ENCODE results near the gene XYLT1. TPM values are rescaled to one million over a fixed set of nuclear protein-coding genes. Genes with fewer than 3 reads are reported as not detected.

Gene XYLT1
- total and polyA plus RNA-seq, 8 donors, result 6.0 to 8.4 (median 7.3) TPM

DNA sequence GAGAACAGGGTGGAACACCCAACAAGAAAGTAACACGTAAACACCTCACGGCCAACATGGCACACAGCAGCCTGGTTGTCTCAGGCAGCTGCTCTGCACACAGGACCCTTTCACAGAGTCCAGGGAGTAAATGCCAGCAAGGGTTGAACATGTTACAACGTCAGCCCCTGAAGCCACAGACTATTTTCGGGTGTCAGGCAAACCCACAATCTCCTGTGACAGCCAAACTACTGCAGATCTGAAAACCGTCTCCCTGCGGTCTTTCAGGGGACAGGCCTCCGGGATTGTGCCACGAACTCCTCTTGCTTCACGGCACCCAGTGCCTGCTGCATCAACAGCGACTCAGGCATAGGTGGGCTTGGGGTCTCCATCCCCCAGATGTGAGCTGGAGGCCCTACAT, 127.7 kb downstream of the XYLT1 start:
- no peak for DNase-seq
- Histone ChIP-seq H3K9me3 (no peaks in the 10 kb centered on the region), H3K27ac (no peak overlapping the region), H3K4me3 (no peak overlapping the region), H3K27me3 (no peaks in the 10 kb centered on the region), H3K4me1 (peaks cover 0 to 76% of the 10 kb centered on the region in 2 donors), H3K36me3 (no peaks in the 10 kb centered on the region)
- TF ChIP-seq, protein P1, sequence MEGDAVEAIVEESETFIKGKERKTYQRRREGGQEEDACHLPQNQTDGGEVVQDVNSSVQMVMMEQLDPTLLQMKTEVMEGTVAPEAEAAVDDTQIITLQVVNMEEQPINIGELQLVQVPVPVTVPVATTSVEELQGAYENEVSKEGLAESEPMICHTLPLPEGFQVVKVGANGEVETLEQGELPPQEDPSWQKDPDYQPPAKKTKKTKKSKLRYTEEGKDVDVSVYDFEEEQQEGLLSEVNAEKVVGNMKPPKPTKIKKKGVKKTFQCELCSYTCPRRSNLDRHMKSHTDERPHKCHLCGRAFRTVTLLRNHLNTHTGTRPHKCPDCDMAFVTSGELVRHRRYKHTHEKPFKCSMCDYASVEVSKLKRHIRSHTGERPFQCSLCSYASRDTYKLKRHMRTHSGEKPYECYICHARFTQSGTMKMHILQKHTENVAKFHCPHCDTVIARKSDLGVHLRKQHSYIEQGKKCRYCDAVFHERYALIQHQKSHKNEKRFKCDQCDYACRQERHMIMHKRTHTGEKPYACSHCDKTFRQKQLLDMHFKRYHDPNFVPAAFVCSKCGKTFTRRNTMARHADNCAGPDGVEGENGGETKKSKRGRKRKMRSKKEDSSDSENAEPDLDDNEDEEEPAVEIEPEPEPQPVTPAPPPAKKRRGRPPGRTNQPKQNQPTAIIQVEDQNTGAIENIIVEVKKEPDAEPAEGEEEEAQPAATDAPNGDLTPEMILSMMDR (IDR thresholded peaks at IDR 0.05), result no peak
- intact Hi-C loops (cut with DNase I), result no loop called here
- ATAC-seq, result peak; percentile 9

DNA sequence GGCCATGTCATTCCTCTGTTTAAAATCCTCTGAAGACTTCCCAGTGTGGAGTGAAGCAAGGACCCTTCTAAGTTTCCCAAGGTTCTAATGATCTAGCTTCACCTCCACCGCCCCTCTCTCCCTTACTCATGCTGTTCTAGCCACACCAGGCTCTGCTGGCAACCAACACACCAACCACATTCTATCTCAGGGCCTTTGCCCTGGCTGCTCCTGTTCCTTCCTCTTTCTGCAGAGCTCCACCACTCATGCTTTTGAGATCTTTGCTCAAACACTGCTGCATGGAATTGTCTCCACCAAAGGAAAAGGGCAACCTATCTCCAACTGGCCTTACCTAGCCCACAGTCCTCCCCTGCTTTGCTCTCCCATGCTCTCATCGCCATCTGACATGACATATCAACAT, 128.7 kb downstream of the XYLT1 start:
- Histone ChIP-seq H3K4me3 (no peak overlapping the region), H3K27ac (peak overlapping the region in 1 of 2 donors; percentile 37), H3K4me1 (peaks cover 0 to 67% of the 10 kb centered on the region in 2 donors), H3K36me3 (no peaks in the 10 kb centered on the region), H3K9me3 (no peaks in the 10 kb centered on the region), H3K27me3 (no peaks in the 10 kb centered on the region)
- TF ChIP-seq, protein P1 (IDR thresholded peaks at IDR 0.05), result no peak
- ATAC-seq (peak; percentile 41), DNase-seq (no peak)
- intact Hi-C loops (cut with DNase I), result no loop called here

DNA sequence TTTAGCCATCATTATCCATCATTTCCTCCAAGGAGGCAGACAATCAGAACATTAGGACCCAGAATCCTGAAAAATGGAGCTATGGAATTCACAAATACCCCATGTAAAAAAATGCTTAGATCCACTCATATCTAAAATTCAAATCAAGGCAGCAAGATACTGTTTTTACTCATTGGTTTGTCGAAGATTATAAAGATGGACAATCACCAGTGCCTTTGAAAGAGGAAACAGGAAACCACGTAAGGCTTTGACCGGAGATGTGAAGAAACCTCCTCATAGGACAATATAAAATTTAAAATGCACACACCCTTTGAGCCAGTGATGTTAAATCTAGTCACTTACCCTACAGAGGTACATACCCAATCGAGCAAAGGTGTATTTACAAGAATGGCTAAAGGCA, 130.0 kb downstream of the XYLT1 start:
- no peak for ATAC-seq
- Histone ChIP-seq H3K4me3 (no peak overlapping the region), H3K27me3 (no peaks in the 10 kb centered on the region), H3K9me3 (no peaks in the 10 kb centered on the region), H3K27ac (no peak overlapping the region), H3K4me1 (peaks cover 0 to 54% of the 10 kb centered on the region in 2 donors), H3K36me3 (no peaks in the 10 kb centered on the region)
- TF ChIP-seq, protein P1 (IDR thresholded peaks at IDR 0.05), result no peak
- intact Hi-C loops (cut with DNase I), result no loop called here
- DNase-seq, result no peak

DNA sequence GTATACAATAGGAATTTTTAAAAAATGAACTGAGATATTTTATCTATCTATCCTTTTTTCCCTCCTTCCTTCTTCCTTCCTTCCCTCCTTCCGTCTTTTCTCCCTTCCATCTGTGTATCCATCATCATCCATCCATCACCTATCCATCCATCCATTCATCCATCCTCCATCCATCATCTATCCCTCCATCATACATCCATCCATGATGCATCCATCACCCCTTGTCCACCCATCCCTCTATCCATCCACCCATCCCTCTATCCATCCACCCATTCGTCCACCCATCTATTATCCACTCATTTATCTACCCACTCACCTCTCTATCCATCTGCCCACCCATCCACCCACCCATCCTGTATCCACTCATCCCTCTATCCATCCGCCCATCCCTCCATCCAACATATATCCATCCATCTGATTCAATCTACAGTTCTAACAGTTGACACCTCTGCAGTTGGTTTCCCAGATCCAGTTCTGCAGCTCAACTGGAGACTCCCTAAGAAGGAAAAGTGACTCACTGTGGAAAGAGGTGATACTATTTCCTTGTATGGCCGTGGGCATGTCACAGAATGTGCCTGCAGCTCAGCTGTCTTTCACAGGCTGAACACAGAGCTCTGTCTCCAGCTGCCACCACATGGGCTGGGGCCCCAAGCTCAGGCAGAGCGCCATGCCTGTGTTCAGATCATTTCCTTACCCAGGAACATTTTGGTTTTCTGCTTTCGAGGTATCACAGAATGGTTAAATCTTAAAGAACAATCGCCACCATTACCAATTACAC, 130.8 kb downstream of the XYLT1 start:
- H3K27ac ChIP-seq, result no peak overlapping the region
- DNase-seq (no peak), ATAC-seq (no peak)
- TF ChIP-seq, protein P1 (IDR thresholded peaks at IDR 0.05), result no peak
- intact Hi-C loops (cut with DNase I), result no loop called here
- H3K36me3 ChIP-seq, result no peaks in the 10 kb centered on the region
- no peak overlapping the region for H3K4me3 ChIP-seq
- H3K4me1 ChIP-seq, result peaks cover 0 to 46% of the 10 kb centered on the region in 2 donors
- no peaks in the 10 kb centered on the region for H3K27me3 ChIP-seq
- H3K9me3 ChIP-seq, result no peaks in the 10 kb centered on the region

DNA sequence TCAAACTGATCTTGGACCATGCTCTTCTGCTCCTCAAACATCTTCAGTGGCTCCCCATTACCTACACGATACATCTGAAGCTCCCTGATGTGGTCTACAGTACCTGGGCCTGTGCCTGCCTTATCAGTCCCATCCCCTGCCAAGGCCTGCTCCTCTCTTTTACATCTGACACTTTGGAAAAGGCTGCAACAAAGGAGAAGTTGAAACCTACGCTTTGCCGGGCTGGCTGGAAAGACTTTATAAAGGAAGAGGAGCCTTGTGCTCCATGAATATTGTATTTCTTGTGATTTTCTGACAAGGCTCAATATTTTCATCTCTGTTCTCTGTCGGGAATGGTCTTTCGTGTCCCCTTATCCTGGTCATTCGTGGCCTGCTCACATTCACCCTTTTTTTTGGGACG, 132.5 kb downstream of the XYLT1 start:
- ATAC-seq (no peak), DNase-seq (no peak)
- no peaks in the 10 kb centered on the region for H3K9me3 ChIP-seq
- intact Hi-C loops (cut with DNase I), result no loop called here
- no peak overlapping the region for H3K27ac ChIP-seq
- no peaks in the 10 kb centered on the region for H3K27me3 ChIP-seq
- no peaks in the 10 kb centered on the region for H3K36me3 ChIP-seq
- H3K4me3 ChIP-seq, result no peak overlapping the region
- TF ChIP-seq, protein P1 (IDR thresholded peaks at IDR 0.05), result no peak
- H3K4me1 ChIP-seq, result peaks cover 0 to 29% of the 10 kb centered on the region in 2 donors
